Adrenal gland (tissue), 12 donors: ENCODE results near the gene FAM234A. TPM values are rescaled to one million over a fixed set of nuclear protein-coding genes. Genes with fewer than 3 reads are reported as not detected.

Experiments
- DNase-seq, 7 donors: peaks; one replicate each; pipeline ENCODE4 v3.0.0-alpha.2; 2019 to 2020
- H3K27ac ChIP-seq, 5 donors: fragments of 200-600 bp; sonication (generic) in 4 of 5; 1 replicate in 3 of 5; 2 replicates in 2 of 5; pipeline versions ENCODE4 v1.5.1 to v1.8.0; 2016 to 2020; ENCODE audit warnings: mild to moderate bottlenecking in 1 of 5
- H3K27me3 ChIP-seq: fragments of 200-600 bp; 2 replicates; pipeline ENCODE4 v1.8.0; 2021
- H3K36me3 ChIP-seq, 2 donors: fragments of 200-600 bp; replicated peaks in 1 of 2; 1 replicate in 1 of 2; 2 replicates in 1 of 2; pipeline versions ENCODE4 v1.5.1 to v1.8.0; 2018 to 2022
- H3K4me1 ChIP-seq, 2 donors: fragments of 200-600 bp; replicated peaks in 1 of 2; 1 replicate in 1 of 2; 2 replicates in 1 of 2; pipeline versions ENCODE4 v1.5.1 to v1.8.0; 2018 to 2021
- H3K4me3 ChIP-seq, 4 donors: fragments of 200-600 bp; sonication (generic) in 3 of 4; one replicate each; pipeline ENCODE4 v1.5.1; 2016 to 2018
- H3K9me3 ChIP-seq, 3 donors: fragments of 200-600 bp; sonication (generic) in 1 of 3; replicated peaks in 1 of 3; 1 replicate in 2 of 3; 2 replicates in 1 of 3; pipeline versions ENCODE4 v1.5.1 to v1.8.0; 2016 to 2021
- CTCF ChIP-seq, 6 experiments: fragments of 450-650 bp in 4 of 6; fragments of 200-600 bp in 2 of 6; sonication (generic) in 1 of 6; IDR thresholded peaks; 1 replicate in 5 of 6; 2 replicates in 1 of 6; pipeline versions ENCODE4 v1.5.1 to v1.8.0; 2016 to 2021; ENCODE audit warnings: antibody characterized with exemption in 6 of 6, mild to moderate bottlenecking in 2 of 6, moderate library complexity in 1 of 6
- POLR2A ChIP-seq, 2 donors: fragments of 450-650 bp; IDR thresholded peaks; one replicate each; pipeline ENCODE4 v1.6.1; 2017; ENCODE audit warnings: antibody characterized with exemption in 2 of 2, mild to moderate bottlenecking in 2 of 2, moderate library complexity in 1 of 2
- WGBS, 4 donors: extraction: QIAGEN DNeasy Blood & Tissue Kit in 2 of 4; methylation state at CpG; one replicate each; pipeline versions ENCODE4 v1.1.5 to v1.1.7; 2013 to 2017; 5-methylcytosine and 5-hydroxymethylcytosine counted together
- intact Hi-C, 2 donors: fragments of 100-400 bp; cut with DNase I; formaldehyde crosslinking; loops; one replicate each; pipeline versions ENCODE4 v1.14.1 to v1.15.0; 2022 to 2023
- polyA plus RNA-seq, 3 donors: library from polyadenylated mRNA; stranded (reverse); fragments of 200-250 nt in 2 of 3; fragments of 350-450 nt in 1 of 3; fragmentation: Illumina TruSeq in 1 of 3; extraction: RNeasy Lipid Tissue Mini Kit (QIAGEN cat#74804) in 1 of 3; gene quantifications; one replicate each; pipeline ENCODE4 v1.2.3, GENCODE V29; 2013 to 2014
- total RNA-seq, 9 donors: library from RNA; depleted of rRNA in 4 of 9; stranded (reverse); fragments of >200 nt in 4 of 9; fragments of 120-200 nt in 1 of 9; fragmentation: NEBNext Ultra II Directional in 1 of 9; extraction: Animal tissue kit (Norgen Biotek cat#: 25700) in 1 of 9; gene quantifications; one replicate each; pipeline versions ENCODE4 v1.1.0 to v1.2.4, GENCODE V29; 2013 to 2023
- donor health status: healthy with polysubstance abuse.
- donor health status: Bipolar disorder and iron deficiency.
- donor health status: DM: yes; HTN: yes; CAD: no.
- donor health status: DM: no; HTN: no; CAD: no.
- donor health status: DM: no; HTN: no; CAD: no.
- donor health status: DM: yes; HTN: yes; CAD: no.

Gene FAM234A
- total and polyA plus RNA-seq, 12 donors = 60.2 to 207 (median 97.8) TPM

- Histone ChIP-seq H3K27ac (no peak overlapping the region), H3K4me3 (no peak overlapping the region), H3K27me3 (no peaks in the 10 kb centered on the region), H3K4me1 (no peaks in the 10 kb centered on the region), H3K9me3 (no peaks in the 10 kb centered on the region), H3K36me3 (peaks cover 0 to 65% of the 10 kb centered on the region in 2 donors)
- WGBS, 4 donors = 87 to 93% (median 92%) methylated on average over 8 to 29 of the region's 29 CpGs
- intact Hi-C loops = no loop called here
- TF ChIP-seq CTCF (IDR thresholded peaks at IDR 0.05) = no peak
- DNase-seq = no peak
Measured at GRCh38 chr16:262121-262745, 27.6 kb downstream of the FAM234A start.

- Histone ChIP-seq H3K9me3 (no peaks in the 10 kb centered on the region), H3K4me1 (no peaks in the 10 kb centered on the region), H3K36me3 (peaks cover 0 to 65% of the 10 kb centered on the region in 2 donors), H3K27ac (no peak overlapping the region), H3K27me3 (no peaks in the 10 kb centered on the region), H3K4me3 (no peak overlapping the region)
- WGBS, 4 donors = 90 to 97% (median 93%) methylated on average over 17 to 35 of the region's 35 CpGs
- TF ChIP-seq CTCF (IDR thresholded peaks at IDR 0.05) (no peak), POLR2A (IDR thresholded peaks at IDR 0.05) (no peak)
- intact Hi-C loops = no loop called here
- DNase-seq = no peak
Measured at GRCh38 chr16:263182-263774, 28.7 kb downstream of the FAM234A start.

GRCh38 chr16:263944-264343 is 29.3 kb downstream of the FAM234A start:
- no peaks in the 10 kb centered on the region for H3K9me3 ChIP-seq
- no peaks in the 10 kb centered on the region for H3K4me1 ChIP-seq
- peaks cover 0 to 63% of the 10 kb centered on the region in 2 donors for H3K36me3 ChIP-seq
- 92 to 98% (median 93%) methylated on average over 10 to 17 of the region's 17 CpGs for WGBS, 4 donors
- H3K27ac ChIP-seq = no peak overlapping the region
- intact Hi-C loops = no loop called here
- no peak overlapping the region for H3K4me3 ChIP-seq
- no peaks in the 10 kb centered on the region for H3K27me3 ChIP-seq
- TF ChIP-seq POLR2A (IDR thresholded peaks at IDR 0.05) = no peak
- TF ChIP-seq CTCF (IDR thresholded peaks at IDR 0.05) = no peak
- DNase-seq = no peak

DNA sequence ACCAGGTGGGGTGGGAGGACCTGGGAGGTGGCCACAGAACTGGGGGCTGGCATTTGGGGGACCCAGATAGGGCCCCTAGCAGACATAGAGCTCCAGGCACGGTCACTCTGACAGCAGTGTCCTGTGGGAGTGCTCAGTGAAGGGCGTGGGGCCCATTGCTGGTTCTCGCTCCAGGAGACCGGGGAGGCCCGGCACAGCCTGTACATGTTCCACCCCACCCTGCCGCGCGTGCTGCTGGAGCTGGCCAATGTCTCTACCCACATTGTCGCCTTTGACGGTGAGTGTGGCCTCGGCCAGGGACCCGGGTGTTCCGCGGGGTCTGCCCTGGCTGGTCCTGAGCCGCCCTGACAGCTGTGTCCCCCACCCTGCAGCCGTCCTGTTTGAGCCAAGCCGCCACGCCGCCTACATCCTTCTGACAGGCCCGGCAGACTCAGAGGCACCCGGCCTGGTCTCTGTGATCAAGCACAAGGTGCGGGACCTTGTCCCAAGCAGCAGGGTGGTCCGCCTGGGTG is 29.9 kb downstream of the FAM234A start:
- Histone ChIP-seq H3K36me3 (peaks cover 0 to 58% of the 10 kb centered on the region in 2 donors), H3K4me1 (no peaks in the 10 kb centered on the region), H3K27me3 (no peaks in the 10 kb centered on the region), H3K4me3 (no peak overlapping the region), H3K27ac (no peak overlapping the region), H3K9me3 (no peaks in the 10 kb centered on the region)
- 91 to 100% (median 96%) methylated on average over 1 to 23 of the region's 23 CpGs for WGBS, 4 donors
- intact Hi-C loops = no loop called here
- no peak for DNase-seq
- TF ChIP-seq POLR2A (IDR thresholded peaks at IDR 0.05) (no peak), CTCF (IDR thresholded peaks at IDR 0.05) (no peak)
